HEK293T (cell line): Measurements from ENCODE around the gene MAFF.

Experiments used
- BHLHE40 ChIP-seq: fragments of 450-650 bp; IDR thresholded peaks from 2 replicates; pipeline ENCODE4 v1.6.1; 2016; ENCODE audit warnings: mild to moderate bottlenecking, moderate library complexity, borderline replicate concordance
- FOXM1 ChIP-seq: fragments of 450-650 bp; IDR thresholded peaks from 2 replicates; pipeline ENCODE4 v1.6.1; 2017; ENCODE audit warnings: mild to moderate bottlenecking, borderline replicate concordance
- L3MBTL2 ChIP-seq: fragments of 450-650 bp; conservative IDR thresholded peaks from 2 replicates; pipeline ENCODE4 v1.6.1; 2016; ENCODE audit warnings: mild to moderate bottlenecking
- SP1 ChIP-seq: fragments of 450-650 bp; IDR thresholded peaks from 2 replicates; pipeline ENCODE4 v1.6.1; 2017
- TF ChIP-seq, protein P1 (sequence below): fragments of 450-650 bp; IDR thresholded peaks from 2 replicates; pipeline ENCODE4 v1.6.1; 2016

DNA sequence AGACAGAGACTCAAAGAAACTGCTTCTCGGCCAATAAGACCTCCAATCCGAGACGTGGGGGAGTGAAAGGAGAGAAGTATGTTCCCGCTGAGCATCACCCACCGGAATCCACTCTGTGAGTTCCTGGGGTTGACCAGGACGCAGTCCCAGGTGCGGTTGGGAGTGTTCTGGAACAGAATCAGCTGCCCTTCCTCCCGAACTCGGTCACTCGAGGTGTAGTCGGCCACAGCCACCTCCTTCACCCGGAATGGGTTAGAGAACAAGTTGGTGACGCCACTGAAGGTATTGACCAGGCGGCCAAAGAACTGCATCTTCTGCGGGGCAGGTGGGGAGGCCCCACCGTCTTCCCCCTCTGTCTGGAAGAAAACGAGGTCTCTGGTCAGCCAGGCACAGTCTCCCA, 32.7 kb upstream of the MAFF start:
- TF ChIP-seq SP1 (no peak), BHLHE40 (no peak), FOXM1 (no peak), L3MBTL2 (no peak)
- TF ChIP-seq, protein P1, sequence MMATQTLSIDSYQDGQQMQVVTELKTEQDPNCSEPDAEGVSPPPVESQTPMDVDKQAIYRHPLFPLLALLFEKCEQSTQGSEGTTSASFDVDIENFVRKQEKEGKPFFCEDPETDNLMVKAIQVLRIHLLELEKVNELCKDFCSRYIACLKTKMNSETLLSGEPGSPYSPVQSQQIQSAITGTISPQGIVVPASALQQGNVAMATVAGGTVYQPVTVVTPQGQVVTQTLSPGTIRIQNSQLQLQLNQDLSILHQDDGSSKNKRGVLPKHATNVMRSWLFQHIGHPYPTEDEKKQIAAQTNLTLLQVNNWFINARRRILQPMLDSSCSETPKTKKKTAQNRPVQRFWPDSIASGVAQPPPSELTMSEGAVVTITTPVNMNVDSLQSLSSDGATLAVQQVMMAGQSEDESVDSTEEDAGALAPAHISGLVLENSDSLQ, result no peak
